ENCODE results near the gene SLC16A7.

- TF ChIP-seq CTCF (IDR thresholded peaks at IDR 0.05) = no peak
- TF ChIP-seq POLR2A (IDR thresholded peaks at IDR 0.05) = no peak
These were observed 69.9 kb downstream of the SLC16A7 start for GRCh38 chr12:59665701-59666100.

All from thyroid gland (tissue), 4 donors.